GM12878 (cell line): ENCODE data around the gene EGFL8. TPM values are rescaled to one million over a fixed set of nuclear protein-coding genes. Genes with fewer than 3 reads are reported as not detected.

Experiments used
- CBFB ChIP-seq: IDR thresholded peaks from 2 replicates; pipeline ENCODE4 v1.6.1; 2016; ENCODE audit warnings: antibody characterized with exemption, low read depth
- CBX3 ChIP-seq: fragments of 200-600 bp; sonication (generic); IDR thresholded peaks from 2 replicates; pipeline ENCODE4 v1.6.1; 2016; ENCODE audit warnings: low read depth, borderline replicate concordance
- CBX5 ChIP-seq: sonication (generic); IDR thresholded peaks from 2 replicates; pipeline ENCODE4 v1.6.1; 2016; ENCODE audit warnings: low read depth, moderate library complexity, mild to moderate bottlenecking, inconsistent platforms
- CHD4 ChIP-seq: fragments of 200-600 bp; sonication (generic); IDR thresholded peaks from 2 replicates; pipeline ENCODE4 v1.6.1; 2016; ENCODE audit warnings: mild to moderate bottlenecking
- EP300 ChIP-seq, 2 experiments: fragments of 150-350 bp in 1 of 2; IDR thresholded peaks; 2 replicates each; pipeline ENCODE4 v1.6.1; 2011 to 2012; ENCODE audit warnings: low read depth in 2 of 2, low read length in 2 of 2, borderline replicate concordance in 1 of 2, improper control_type of control experiment in 1 of 2, inconsistent platforms in 1 of 2; ENCODE audit not compliant: control insufficient read depth in 1 of 2
- FOXK2 ChIP-seq: fragments of 450-650 bp; IDR thresholded peaks from 2 replicates; pipeline ENCODE4 v1.6.1; 2017; ENCODE audit warnings: mild to moderate bottlenecking, moderate library complexity
- GABPA ChIP-seq: IDR thresholded peaks from 2 replicates; pipeline ENCODE4 v1.6.1; 2014; ENCODE audit warnings: antibody characterized with exemption, low read depth, mild to moderate bottlenecking, inconsistent platforms
- HDAC6 ChIP-seq: fragments of 200-600 bp; sonication (generic); IDR thresholded peaks from one replicate; pipeline ENCODE4 v1.8.0; 2017; ENCODE audit warnings: antibody characterized with exemption; ENCODE audit not compliant: unreplicated experiment
- IRF4 ChIP-seq: IDR thresholded peaks from 2 replicates; pipeline ENCODE4 v1.6.1; 2011; ENCODE audit warnings: low read depth, low read length
- IRF5 ChIP-seq: fragments of 450-650 bp; IDR thresholded peaks from 2 replicates; pipeline ENCODE4 v1.6.1; 2017; ENCODE audit warnings: borderline replicate concordance
- JUND ChIP-seq: IDR thresholded peaks from 2 replicates; pipeline ENCODE4 v1.6.1; 2012; ENCODE audit warnings: low read depth, mild to moderate bottlenecking, low read length, improper control_type of control experiment, moderate library complexity
- KAT2A ChIP-seq: conservative IDR thresholded peaks from 2 replicates; pipeline ENCODE4 v1.6.1; 2011; ENCODE audit warnings: low read depth, low read length; ENCODE audit not compliant: control insufficient read depth
- KDM1A ChIP-seq: fragments of 200-600 bp; sonication (generic); IDR thresholded peaks from 2 replicates; pipeline ENCODE4 v1.6.1; 2016; ENCODE audit warnings: borderline replicate concordance
- KLF5 ChIP-seq: fragments of 450-650 bp; IDR thresholded peaks from 2 replicates; pipeline ENCODE4 v1.6.1; 2014; ENCODE audit warnings: mild to moderate bottlenecking; ENCODE audit not compliant: partially characterized antibody
- NFIC ChIP-seq: IDR thresholded peaks from 2 replicates; pipeline ENCODE4 v1.6.1; 2012; ENCODE audit warnings: low read depth, mild to moderate bottlenecking, inconsistent platforms, low read length, moderate library complexity
- NFYB ChIP-seq: IDR thresholded peaks from 2 replicates; pipeline ENCODE4 v1.6.1; 2011; ENCODE audit warnings: low read depth, mild to moderate bottlenecking, low read length, improper control_type of control experiment, moderate library complexity; ENCODE audit not compliant: insufficient read depth
- RAD51 ChIP-seq: fragments of 450-650 bp; IDR thresholded peaks from 2 replicates; pipeline ENCODE4 v1.6.1; 2016; ENCODE audit warnings: moderate library complexity, mild to moderate bottlenecking, inconsistent platforms
- RB1 ChIP-seq: fragments of 450-650 bp; formaldehyde crosslinking; IDR thresholded peaks from 2 replicates; pipeline ENCODE4 v1.6.1; 2017; ENCODE audit warnings: mild to moderate bottlenecking, borderline replicate concordance
- SIN3A ChIP-seq: IDR thresholded peaks from 2 replicates; pipeline ENCODE4 v1.6.1; 2012; ENCODE audit warnings: low read depth, low read length, improper control_type of control experiment
- SMARCA5 ChIP-seq: fragments of 450-650 bp; IDR thresholded peaks from 2 replicates; pipeline ENCODE4 v1.6.1; 2017; ENCODE audit warnings: mild to moderate bottlenecking
- SPI1 ChIP-seq: IDR thresholded peaks from 2 replicates; pipeline ENCODE4 v1.6.1; 2011; ENCODE audit warnings: low read depth, mild to moderate bottlenecking, low read length, moderate library complexity, borderline replicate concordance; ENCODE audit not compliant: insufficient read depth
- TBL1XR1 ChIP-seq: IDR thresholded peaks from 2 replicates; pipeline ENCODE4 v1.6.1; 2012; ENCODE audit warnings: low read depth, low read length, improper control_type of control experiment
- USF2 ChIP-seq: IDR thresholded peaks from 2 replicates; pipeline ENCODE4 v1.6.1; 2011; ENCODE audit warnings: low read depth, low read length, improper control_type of control experiment, borderline replicate concordance
- ZNF384 ChIP-seq: IDR thresholded peaks from 2 replicates; pipeline ENCODE4 v1.6.1; 2012; ENCODE audit warnings: low read depth, mild to moderate bottlenecking, low read length, improper control_type of control experiment, borderline replicate concordance
- ZNF592 ChIP-seq: fragments of 450-650 bp; IDR thresholded peaks from 2 replicates; pipeline ENCODE4 v1.6.1; 2017; ENCODE audit warnings: mild to moderate bottlenecking, moderate library complexity
- polyA plus RNA-seq, 11 experiments: library from polyadenylated mRNA; depleted of rRNA in 4 of 11; unstranded in 6 of 11; stranded (reverse) in 5 of 11; fragments of >200 nt; fragmentation: Nextera tagmentation in 4 of 11; fragmentation: Illumina TruSeq in 1 of 11; extraction: Ambion mirVana in 4 of 11; extraction: Trizol in 1 of 11; gene quantifications; 1 replicate in 1 of 11; 2 replicates in 10 of 11; pipeline versions ENCODE4 v1.2.1 to v1.2.3, GENCODE V29; 2011 to 2016; ENCODE audit warnings: inconsistent platforms in 2 of 11, missing spikeins in 2 of 11, low read depth in 1 of 11
- total RNA-seq, 4 experiments: library from RNA; depleted of rRNA in 3 of 4; stranded (reverse); fragments of >200 nt in 3 of 4; fragmentation: Illumina TruSeq in 1 of 4; extraction: Trizol in 1 of 4; gene quantifications; 2 replicates each; pipeline versions ENCODE4 v1.2.1 to v1.2.3, GENCODE V29; 2013 to 2021

The EGFL8 gene
- total and polyA plus RNA-seq, 10 of the 15 experiments (the other 5 are each of a cell fraction or from before 2014, with no cell fraction given), result 0.07 to 3.5 (median 1.4) TPM

GRCh38 chr6:32127717-32128592 lies 36.4 kb upstream of the EGFL8 start, which contains the start of gene ATF6B (continued):
- no peak for TF ChIP-seq EP300 (IDR thresholded peaks at IDR 0.05; ENCODE audit: borderline replicate concordance in 1 of 2, control insufficient read depth in 1 of 2, low read depth in 2 of 2, low read length in 2 of 2)
- TF ChIP-seq IRF4, result no peak
- peak; percentile 88 for TF ChIP-seq NFYB
- peak; percentile 93 for TF ChIP-seq RAD51
- TF ChIP-seq SIN3A, result peak; percentile 83
- TF ChIP-seq SMARCA5, result 0 out of 2 replicates have a peak, but pooled peaks have one; percentile 10
- peak; percentile 16 for TF ChIP-seq KLF5
- TF ChIP-seq FOXK2, result no peak
- no peak for TF ChIP-seq HDAC6
- TF ChIP-seq ZNF592, result no peak
- TF ChIP-seq NFIC, result no peak
- TF ChIP-seq GABPA, result peak; percentile 52; the same call in 1 of the 2 replicates
- TF ChIP-seq CBFB, result no peak; the same call in 1 of the 2 replicates
- TF ChIP-seq USF2, result peak; percentile 80
- TF ChIP-seq RB1, result peak; percentile 51; the same call in 1 of the 2 replicates
- TF ChIP-seq TBL1XR1, result no peak
- no peak for TF ChIP-seq KAT2A
- TF ChIP-seq CHD4, result no peak
- no peak for TF ChIP-seq IRF5
- TF ChIP-seq SPI1, result peak; percentile 34; the same call in 1 of the 2 replicates
- no peak for TF ChIP-seq CBX3
- no peak for TF ChIP-seq CBX5
- TF ChIP-seq KDM1A, result no peak
- TF ChIP-seq JUND, result no peak
- no peak for TF ChIP-seq ZNF384
